ELR (cell line): Measurements from ENCODE around the gene TRIM46.
"Not testable (repeated sequence)": the region's sequence is repeated elsewhere in the genome, so short reads cannot be mapped to it uniquely, and the experiment has no call there.

ENCODE experiments used
- DNase-seq: peaks from one replicate; pipeline ENCODE4 v3.0.0-alpha.2; 2015; ENCODE audit warnings: low read depth

The TRIM46 gene

GRCh38 chr1:155205035-155205434 lies 31.4 kb downstream of the TRIM46 start:
- DNase-seq: no peak

- DNase-seq: no peak
These were observed 32.4 kb downstream of the TRIM46 start for GRCh38 chr1:155205969-155206593.

- DNase-seq: peak; percentile 89
These were observed 33.5 kb downstream of the TRIM46 start for GRCh38 chr1:155206891-155207805.

- DNase-seq: peak; percentile 43
These were observed 34.3 kb downstream of the TRIM46 start, which contains the start of gene THBS3 for GRCh38 chr1:155207806-155208540. THBS3 (minus strand) TSS chr1:155207897; CDS start chr1:155207876, 21 bp downstream.

GRCh38 chr1:155208541-155209311 lies 35.1 kb downstream of the TRIM46 start, which contains the start of gene MTX1:
MTX1 (plus strand) TSS chr1:155208695; CDS start chr1:155208805, 110 bp downstream.
- peak; percentile 85 for DNase-seq

GRCh38 chr1:155209312-155209721 lies 35.7 kb downstream of the TRIM46 start:
- DNase-seq: no peak

- DNase-seq: no peak
These were observed 36.9 kb downstream of the TRIM46 start for GRCh38 chr1:155210314-155211104.

GRCh38 chr1:155211381-155212050 lies 37.9 kb downstream of the TRIM46 start:
- not testable (repeated sequence) for DNase-seq

- DNase-seq: not testable (repeated sequence)
These were observed 38.4 kb downstream of the TRIM46 start for GRCh38 chr1:155212051-155212440.

GRCh38 chr1:155214702-155215101 lies 41.1 kb downstream of the TRIM46 start:
- not testable (repeated sequence) for DNase-seq

GRCh38 chr1:155218854-155219591 lies 45.4 kb downstream of the TRIM46 start:
- peak; percentile 82 for DNase-seq

GRCh38 chr1:155219592-155220031 lies 46.0 kb downstream of the TRIM46 start:
- DNase-seq: peak; percentile 56

- not testable (repeated sequence) for DNase-seq
These were observed 46.7 kb downstream of the TRIM46 start for GRCh38 chr1:155220211-155220965.

GRCh38 chr1:155223047-155223446 lies 49.4 kb downstream of the TRIM46 start:
- DNase-seq: no peak

- DNase-seq: not testable (repeated sequence)
These were observed 51.7 kb downstream of the TRIM46 start for GRCh38 chr1:155225404-155225759.

GRCh38 chr1:155226188-155226909 lies 52.7 kb downstream of the TRIM46 start:
- DNase-seq: peak; percentile 83

- peak; percentile 66 for DNase-seq
These were observed 53.2 kb downstream of the TRIM46 start for GRCh38 chr1:155226910-155227260.
